Common myeloid progenitor, CD34-positive (primary cell): ENCODE measurements around the gene OR9A2.

Experiments used
- CTCF ChIA-PET: fragments of 350-600 bp; sonication (Branson Sonifier 250); formaldehyde crosslinking; loops from one replicate; lab custom pipeline; 2021; ENCODE audit warnings: antibody characterized with exemption; lab: Charles Lee
- POLR2A ChIA-PET: fragments of 350-600 bp; sonication (Branson Sonifier 250); formaldehyde crosslinking; loops from one replicate; lab custom pipeline; 2021; ENCODE audit warnings: antibody characterized with exemption; lab: Charles Lee
- DNase-seq, 3 donors: peaks; one replicate each; pipeline versions ENCODE4 v3.0.0 to v3.0.0-alpha.2; 2013
- H3K27ac ChIP-seq, 2 experiments: 1 replicate in 1 of 2; 2 replicates in 1 of 2; pipeline ENCODE4 v1.7.0; 2013; ENCODE audit warnings: inconsistent platforms in 2 of 2, low read length in 2 of 2, mild to moderate bottlenecking in 2 of 2, low read depth in 1 of 2, moderate library complexity in 1 of 2; ENCODE audit not compliant: severe bottlenecking in 2 of 2, insufficient read depth in 1 of 2, poor library complexity in 1 of 2
- H3K27me3 ChIP-seq, 5 experiments: replicated peaks in 2 of 5; 1 replicate in 3 of 5; 2 replicates in 2 of 5; pipeline versions ENCODE4 v1.6.1 to v1.7.0; 2013; ENCODE audit warnings: low read length in 4 of 5, mild to moderate bottlenecking in 2 of 5, moderate library complexity in 2 of 5, inconsistent platforms in 1 of 5; ENCODE audit not compliant: insufficient read depth in 5 of 5, control insufficient read depth in 4 of 5
- H3K36me3 ChIP-seq, 4 experiments: 1 replicate in 2 of 4; 2 replicates in 2 of 4; pipeline versions ENCODE4 v1.6.1 to v1.7.0; 2013; ENCODE audit warnings: low read length in 3 of 4, control low read depth in 1 of 4, mild to moderate bottlenecking in 1 of 4; ENCODE audit not compliant: control insufficient read depth in 4 of 4, insufficient read depth in 4 of 4
- H3K4me1 ChIP-seq, 4 experiments: 1 replicate in 3 of 4; 2 replicates in 1 of 4; pipeline versions ENCODE4 v1.6.1 to v1.7.1; 2013; ENCODE audit warnings: low read length in 3 of 4, mild to moderate bottlenecking in 3 of 4, control low read depth in 1 of 4, inconsistent platforms in 1 of 4, moderate library complexity in 1 of 4; ENCODE audit not compliant: control insufficient read depth in 4 of 4, insufficient read depth in 4 of 4; ENCODE audit errors: control extremely low read depth in 1 of 4
- H3K4me3 ChIP-seq, 7 experiments: 1 replicate in 4 of 7; 2 replicates in 3 of 7; pipeline versions ENCODE4 v1.5.1 to v1.7.0; 2013; ENCODE audit warnings: mild to moderate bottlenecking in 7 of 7, low read length in 6 of 7, moderate library complexity in 6 of 7, inconsistent platforms in 2 of 7, low read depth in 2 of 7, control low read depth in 1 of 7; ENCODE audit not compliant: insufficient read depth in 4 of 7, control insufficient read depth in 1 of 7; ENCODE audit errors: extremely low read depth in 1 of 7
- H3K9me3 ChIP-seq, 5 experiments: 1 replicate in 4 of 5; 2 replicates in 1 of 5; pipeline versions ENCODE4 v1.6.1 to v1.7.1; 2013; ENCODE audit warnings: low read length in 4 of 5, mild to moderate bottlenecking in 2 of 5, inconsistent platforms in 1 of 5, low read depth in 1 of 5, moderate library complexity in 1 of 5; ENCODE audit not compliant: control insufficient read depth in 4 of 5, insufficient read depth in 2 of 5; ENCODE audit errors: control extremely low read depth in 1 of 5
- WGBS: methylation state at CpG from one replicate; pipeline ENCODE4 v1.1.5; 2013; ENCODE audit not compliant: insufficient coverage; 5-methylcytosine and 5-hydroxymethylcytosine counted together

The OR9A2 gene

GRCh38 chr7:143013473-143013872, 13.5 kb downstream of the OR9A2 start:
- ChIA-PET CTCF (interaction anchor here (0.9 to 21.3 kb wide), 5 partner anchors 8 to 394 kb away, joined by 3 to 326 read pairs (median 3); partner anchors contain the start of gene TAS2R40), POLR2A (no interaction called here)
- no peaks in the 10 kb centered on the region for H3K9me3 ChIP-seq
- no peak for DNase-seq
- no peak overlapping the region for H3K27ac ChIP-seq
- no peaks in the 10 kb centered on the region for H3K4me1 ChIP-seq
- no peak overlapping the region for H3K4me3 ChIP-seq
- no peaks in the 10 kb centered on the region for H3K36me3 ChIP-seq
- peaks cover 0 to 5% (median 0%) of the 10 kb centered on the region in 5 experiments for H3K27me3 ChIP-seq
- 100% methylated on average over 1 of the region's 1 CpG for WGBS

- WGBS, result 100% methylated on average over 4 of the region's 4 CpGs
- H3K9me3 ChIP-seq, result no peaks in the 10 kb centered on the region
- H3K4me1 ChIP-seq, result no peaks in the 10 kb centered on the region
- CTCF ChIA-PET, result interaction anchor here (0.9 to 21.3 kb wide), 3 partner anchors 13 to 207 kb away, joined by 3 to 326 read pairs (median 3); partner anchors contain the start of gene TAS2R40
- H3K36me3 ChIP-seq, result no peaks in the 10 kb centered on the region
- H3K4me3 ChIP-seq, result no peak overlapping the region
- no peak overlapping the region for H3K27ac ChIP-seq
- H3K27me3 ChIP-seq, result peaks cover 0 to 5% (median 0%) of the 10 kb centered on the region in 5 experiments
- DNase-seq, result no peak
- POLR2A ChIA-PET, result no interaction called here
These were observed 14.5 kb downstream of the OR9A2 start for GRCh38 chr7:143012409-143012808.

GRCh38 chr7:143012001-143012400, 14.9 kb downstream of the OR9A2 start:
- Histone ChIP-seq H3K9me3 (no peaks in the 10 kb centered on the region), H3K4me3 (no peak overlapping the region), H3K27me3 (peaks cover 0 to 5% (median 0%) of the 10 kb centered on the region in 5 experiments), H3K27ac (no peak overlapping the region), H3K4me1 (no peaks in the 10 kb centered on the region), H3K36me3 (no peaks in the 10 kb centered on the region)
- DNase-seq, result no peak
- ChIA-PET POLR2A (no interaction called here), CTCF (interaction anchor here (1.1 to 21.3 kb wide), 2 partner anchors 13 to 207 kb away, joined by 3 to 326 read pairs; partner anchors contain the start of gene TAS2R40)
- WGBS, result 94% methylated on average over 5 of the region's 7 CpGs

- 77% methylated on average over 13 of the region's 24 CpGs for WGBS
- H3K4me1 ChIP-seq, result peaks cover 0 to 14% (median 3%) of the 10 kb centered on the region in 4 experiments
- H3K4me3 ChIP-seq, result no peak overlapping the region
- H3K27ac ChIP-seq, result no peak overlapping the region
- ChIA-PET POLR2A (no interaction called here), CTCF (interaction anchor here (0.7 to 21.3 kb wide), 8 partner anchors 9 to 227 kb away, joined by 3 to 326 read pairs (median 4); partner anchors contain the start of gene TAS2R40)
- no peaks in the 10 kb centered on the region for H3K9me3 ChIP-seq
- peak; percentile 72 to 85 (median 79) for DNase-seq
- H3K27me3 ChIP-seq, result no peaks in the 10 kb centered on the region
- no peaks in the 10 kb centered on the region for H3K36me3 ChIP-seq
These were observed 18.7 kb downstream of the OR9A2 start for GRCh38 chr7:143008007-143008901.

- H3K4me1 ChIP-seq, result peaks cover 0 to 18% (median 3%) of the 10 kb centered on the region in 4 experiments
- no peaks in the 10 kb centered on the region for H3K36me3 ChIP-seq
- POLR2A ChIA-PET, result no interaction called here
- DNase-seq, result peak in 2 of 3 donors; percentile 21 to 23
- no peak overlapping the region for H3K27ac ChIP-seq
- CTCF ChIA-PET, result interaction anchor here (0.7 to 21.3 kb wide), 14 partner anchors 8 to 652 kb away, joined by 3 to 326 read pairs (median 4); partner anchors contain the start of genes EPHB6 and TAS2R40
- 89% methylated on average over 5 of the region's 6 CpGs for WGBS
- no peak overlapping the region for H3K4me3 ChIP-seq
- H3K9me3 ChIP-seq, result no peaks in the 10 kb centered on the region
- no peaks in the 10 kb centered on the region for H3K27me3 ChIP-seq
These were observed 21.2 kb downstream of the OR9A2 start for GRCh38 chr7:143005632-143006260.

GRCh38 chr7:143003393-143004051, 23.4 kb downstream of the OR9A2 start:
- CTCF ChIA-PET, result interaction anchor here (0.9 to 21.3 kb wide), 29 partner anchors 10 to 707 kb away, joined by 3 to 326 read pairs (median 5); partner anchors contain the start of genes EPHB6, OR9A2 and TAS2R40

More at GRCh38 chr7:143003393-143004051, 23.4 kb downstream of the OR9A2 start:
- no peaks in the 10 kb centered on the region for H3K9me3 ChIP-seq
- H3K27ac ChIP-seq, result no peak overlapping the region
- H3K4me3 ChIP-seq, result peak overlapping the region in 5 of 7 experiments; percentile 14 to 76 (median 55)
- H3K4me1 ChIP-seq, result peaks cover 0 to 18% (median 3%) of the 10 kb centered on the region in 4 experiments
- DNase-seq, result peak; percentile 67 to 85 (median 78)
- POLR2A ChIA-PET, result interaction anchor here (0.6 kb wide), 1 partner anchor 221 kb away, joined by 3 read pairs; no protein-coding TSS in a partner anchor
- H3K27me3 ChIP-seq, result no peaks in the 10 kb centered on the region
- no peaks in the 10 kb centered on the region for H3K36me3 ChIP-seq
- WGBS, result 17% methylated on average over 1 of the region's 6 CpGs
